AG10803 (cell line): ENCODE measurements around the gene DNAH11.

Source experiments
- DNase-seq: peaks from one replicate; pipeline ENCODE4 v3.0.0; 2010; ENCODE audit warnings: low read depth
- H3K4me3 ChIP-seq: 2 replicates; pipeline ENCODE4 v1.5.1; 2011; ENCODE audit warnings: mild to moderate bottlenecking, low read length, control low read depth
- CTCF ChIP-seq: conservative IDR thresholded peaks from 2 replicates; pipeline ENCODE4 v1.5.1; 2011; ENCODE audit warnings: mild to moderate bottlenecking, low read length, control low read depth, inconsistent platforms

The DNAH11 gene

DNA sequence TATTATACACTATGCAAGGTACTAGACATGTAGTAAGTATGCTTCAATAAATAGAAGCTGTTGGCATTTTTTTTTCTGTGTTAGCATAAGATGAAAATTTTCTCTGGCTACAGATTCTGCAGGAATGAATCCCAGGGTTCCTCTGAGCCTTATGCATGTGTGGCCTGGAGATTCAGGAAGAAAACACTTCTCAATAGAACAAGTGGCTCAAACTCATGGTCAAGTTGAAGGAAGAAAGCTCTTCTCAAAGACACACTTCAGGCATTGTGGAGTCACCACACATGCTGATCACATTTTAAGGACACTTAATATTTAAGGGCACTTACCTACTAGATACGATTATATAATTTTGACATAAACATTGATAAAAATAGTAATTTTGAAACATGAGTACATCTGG lies 19.5 kb downstream of the DNAH11 start:
- DNase-seq = no peak
- no peak overlapping the region for H3K4me3 ChIP-seq
- no peak for TF ChIP-seq CTCF

DNA sequence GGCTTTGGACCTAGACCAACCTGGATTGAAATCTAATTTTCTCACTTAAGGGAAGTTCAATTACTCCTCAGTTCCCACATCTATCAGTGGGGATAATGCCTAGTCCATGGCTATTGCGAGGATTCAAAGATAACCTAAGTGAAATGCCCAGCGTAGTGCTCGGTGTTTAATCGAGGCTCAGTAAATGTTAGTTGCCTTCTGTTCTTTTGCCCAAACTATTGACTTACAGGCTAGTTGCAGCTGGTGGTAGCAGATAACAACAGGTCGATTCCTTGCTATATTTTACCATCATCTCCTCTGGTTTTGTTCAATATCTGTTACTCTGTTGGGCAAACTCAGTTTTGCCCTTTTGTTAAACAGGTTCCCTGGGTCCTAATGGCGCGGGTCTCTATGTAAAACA lies 22.8 kb downstream of the DNAH11 start:
- no peak overlapping the region for H3K4me3 ChIP-seq
- DNase-seq = no peak
- no peak for TF ChIP-seq CTCF

GRCh38 chr7:21566094-21566493 lies 23.3 kb downstream of the DNAH11 start:
- no peak overlapping the region for H3K4me3 ChIP-seq
- TF ChIP-seq CTCF = no peak
- no peak for DNase-seq

GRCh38 chr7:21568762-21569161 lies 25.9 kb downstream of the DNAH11 start:
- DNase-seq = no peak
- H3K4me3 ChIP-seq = no peak overlapping the region
- peak; percentile 19; the same call in 1 of the 2 replicates for TF ChIP-seq CTCF

- no peak overlapping the region for H3K4me3 ChIP-seq
- TF ChIP-seq CTCF = no peak
- DNase-seq = no peak
Observed at GRCh38 chr7:21572331-21573313, 29.8 kb downstream of the DNAH11 start.

- no peak for DNase-seq
- H3K4me3 ChIP-seq = no peak overlapping the region
- TF ChIP-seq CTCF = no peak
Observed at GRCh38 chr7:21579341-21580072, 36.7 kb downstream of the DNAH11 start.
